Uterus (tissue), 4 donors: Measurements from ENCODE around the gene KLK5. TPM values are rescaled to one million over a fixed set of nuclear protein-coding genes. Genes with fewer than 3 reads are reported as not detected.

Experiments used
- DNase-seq, 2 donors: peaks; one replicate each; pipeline ENCODE4 v3.0.0-alpha.2; 2019 to 2020
- H3K27ac ChIP-seq, 2 donors: fragments of 200-600 bp; sonication (generic); 1 replicate in 1 of 2; 2 replicates in 1 of 2; pipeline ENCODE4 v1.5.1; 2016 to 2018
- H3K27me3 ChIP-seq, 2 donors: fragments of 200-600 bp; sonication (generic); one replicate each; pipeline ENCODE4 v1.5.1; 2018 to 2019; ENCODE audit warnings: control low read depth in 1 of 2
- H3K36me3 ChIP-seq, 2 donors: fragments of 200-600 bp; sonication (generic); one replicate each; pipeline ENCODE4 v1.5.1; 2019; ENCODE audit warnings: control low read depth in 1 of 2
- H3K4me1 ChIP-seq, 2 donors: fragments of 200-600 bp; sonication (generic); one replicate each; pipeline ENCODE4 v1.5.1; 2018 to 2019; ENCODE audit warnings: control low read depth in 1 of 2
- H3K4me3 ChIP-seq, 2 donors: fragments of 200-600 bp; sonication (generic); 1 replicate in 1 of 2; 2 replicates in 1 of 2; pipeline ENCODE4 v1.5.1; 2018 to 2019; ENCODE audit warnings: mild to moderate bottlenecking in 1 of 2
- H3K9me3 ChIP-seq, 2 donors: fragments of 200-600 bp; sonication (generic); one replicate each; pipeline ENCODE4 v1.5.1; 2019; ENCODE audit warnings: control low read depth in 1 of 2
- CTCF ChIP-seq, 4 experiments: fragments of 200-600 bp in 2 of 4; fragments of 450-650 bp in 2 of 4; sonication (generic) in 2 of 4; IDR thresholded peaks; one replicate each; pipeline ENCODE4 v1.5.1; 2016 to 2019; ENCODE audit warnings: antibody characterized with exemption in 4 of 4, mild to moderate bottlenecking in 2 of 4, moderate library complexity in 1 of 4
- POLR2A ChIP-seq, 2 donors: fragments of 450-650 bp; IDR thresholded peaks; one replicate each; pipeline ENCODE4 v1.6.1; 2016; ENCODE audit warnings: antibody characterized with exemption in 2 of 2, mild to moderate bottlenecking in 1 of 2, moderate library complexity in 1 of 2
- intact Hi-C: fragments of 100-400 bp; cut with DNase I; formaldehyde crosslinking; loops from one replicate; pipeline ENCODE4 v1.15.1; 2023; ENCODE audit warnings: low total_unique reads
- total RNA-seq, 4 donors: library from RNA; depleted of rRNA in 3 of 4; stranded (reverse); fragments of >200 nt in 3 of 4; gene quantifications; one replicate each; pipeline versions ENCODE4 v1.1.0 to v1.2.4, GENCODE V29; 2014 to 2023
- donor health status: DM: yes; HTN: yes; CAD: no.

The KLK5 gene
- total RNA-seq, 4 donors from 2014 or later: 0.69 to 1.0 TPM; not detected in 2

GRCh38 chr19:50932018-50932689 is 20.7 kb downstream of the KLK5 start:
- no peaks in the 10 kb centered on the region for H3K27me3 ChIP-seq
- no peaks in the 10 kb centered on the region for H3K36me3 ChIP-seq
- TF ChIP-seq CTCF (IDR thresholded peaks at IDR 0.05) (no peak), POLR2A (IDR thresholded peaks at IDR 0.05) (no peak)
- no peaks in the 10 kb centered on the region for H3K4me1 ChIP-seq
- H3K9me3 ChIP-seq: no peaks in the 10 kb centered on the region
- H3K4me3 ChIP-seq: no peak overlapping the region
- no peak for DNase-seq
- intact Hi-C loops: no loop called here
- no peak overlapping the region for H3K27ac ChIP-seq

GRCh38 chr19:50931023-50931422 is 21.8 kb downstream of the KLK5 start:
- TF ChIP-seq CTCF (IDR thresholded peaks at IDR 0.05) (no peak), POLR2A (IDR thresholded peaks at IDR 0.05) (no peak)
- intact Hi-C loops: no loop called here
- no peak overlapping the region for H3K27ac ChIP-seq
- no peaks in the 10 kb centered on the region for H3K36me3 ChIP-seq
- no peaks in the 10 kb centered on the region for H3K27me3 ChIP-seq
- no peaks in the 10 kb centered on the region for H3K9me3 ChIP-seq
- no peaks in the 10 kb centered on the region for H3K4me1 ChIP-seq
- H3K4me3 ChIP-seq: no peak overlapping the region
- no peak for DNase-seq

- DNase-seq: no peak
- Histone ChIP-seq H3K27me3 (no peaks in the 10 kb centered on the region), H3K4me1 (no peaks in the 10 kb centered on the region), H3K27ac (no peak overlapping the region), H3K4me3 (no peak overlapping the region), H3K9me3 (no peaks in the 10 kb centered on the region), H3K36me3 (no peaks in the 10 kb centered on the region)
- TF ChIP-seq CTCF (IDR thresholded peaks at IDR 0.05) (no peak), POLR2A (IDR thresholded peaks at IDR 0.05) (no peak)
- intact Hi-C loops: no loop called here
Observed at GRCh38 chr19:50928831-50929230, 24.0 kb downstream of the KLK5 start.

GRCh38 chr19:50926144-50926543 is 26.7 kb downstream of the KLK5 start:
- H3K9me3 ChIP-seq: no peaks in the 10 kb centered on the region
- no peak overlapping the region for H3K27ac ChIP-seq
- TF ChIP-seq POLR2A (IDR thresholded peaks at IDR 0.05): no peak
- TF ChIP-seq CTCF (IDR thresholded peaks at IDR 0.05): no peak
- no peak for DNase-seq
- H3K36me3 ChIP-seq: no peaks in the 10 kb centered on the region
- no peak overlapping the region for H3K4me3 ChIP-seq
- H3K4me1 ChIP-seq: no peaks in the 10 kb centered on the region
- H3K27me3 ChIP-seq: no peaks in the 10 kb centered on the region
- intact Hi-C loops: no loop called here

GRCh38 chr19:50925734-50926133 is 27.1 kb downstream of the KLK5 start:
- Histone ChIP-seq H3K4me1 (no peaks in the 10 kb centered on the region), H3K9me3 (no peaks in the 10 kb centered on the region), H3K27me3 (no peaks in the 10 kb centered on the region), H3K27ac (no peak overlapping the region), H3K36me3 (no peaks in the 10 kb centered on the region), H3K4me3 (no peak overlapping the region)
- TF ChIP-seq CTCF (IDR thresholded peaks at IDR 0.05): no peak
- TF ChIP-seq POLR2A (IDR thresholded peaks at IDR 0.05): no peak
- no peak for DNase-seq
- intact Hi-C loops: no loop called here
